ENCODE results near the gene ZNF580.

Gene ZNF580

DNA sequence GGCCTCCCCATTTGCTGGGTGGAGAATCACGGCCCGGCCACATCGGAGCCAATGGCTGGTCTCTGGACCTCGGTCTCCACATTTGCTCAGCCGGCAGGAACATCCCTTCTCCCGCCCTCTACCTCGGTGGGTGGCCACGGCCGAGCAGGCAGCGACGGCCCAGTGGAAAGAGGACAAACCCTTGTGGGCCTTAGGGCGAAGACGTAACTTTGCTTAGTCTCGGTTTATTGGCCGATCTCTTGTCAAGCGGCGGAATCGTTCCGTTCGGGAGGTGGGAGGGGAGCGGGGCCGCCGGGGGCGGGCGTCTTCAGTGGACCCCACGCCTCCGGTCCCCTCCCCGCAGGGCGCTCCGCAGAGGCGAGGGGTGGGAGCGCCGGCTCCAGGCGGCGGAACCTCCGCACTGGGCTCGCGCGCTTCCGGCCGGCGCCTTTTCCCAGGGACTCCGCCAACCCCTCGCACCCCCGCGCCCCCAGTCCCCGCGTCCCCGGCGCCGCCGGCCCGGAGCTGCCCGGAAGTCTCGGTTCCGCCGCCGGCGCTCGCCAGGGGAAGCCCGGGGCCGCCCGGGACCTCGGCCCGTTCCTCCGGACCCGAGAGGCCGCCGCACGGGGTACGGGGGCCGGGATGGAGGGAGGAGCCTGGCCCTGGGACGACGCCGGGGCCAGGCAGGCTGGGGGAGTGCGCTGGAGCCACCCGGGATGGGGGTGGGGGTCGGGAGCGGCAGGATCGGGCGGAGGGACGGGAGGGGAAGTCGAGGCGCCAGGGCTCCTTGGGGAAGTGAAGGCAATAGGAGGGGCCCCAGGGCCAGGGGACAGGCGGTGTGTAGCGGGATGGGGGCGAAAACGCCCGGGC lies at the start of gene ZNF580:
Gene ZNF580 (plus strand): TSS at position 426 of the 849 bp plus-strand sequence. CDS start 1,507 bp downstream, outside the sequence.
- Histone ChIP-seq H3K27me3 (ENCODE audit: control insufficient read depth, insufficient read depth, low read length) (no peaks in the 10 kb centered on the region), H3K36me3 (ENCODE audit: control insufficient read depth, insufficient read depth, low read length) (no peaks in the 10 kb centered on the region), H3K27ac (ENCODE audit: low read depth, low read length) (peak within 1 kb of the TSS; percentile 86), H3K9ac (ENCODE audit: low read length) (peak within 1 kb of the TSS; percentile 68), H3K4me3 (ENCODE audit: low read length) (peak within 1 kb of the TSS; percentile 92), H3K4me1 (ENCODE audit: control insufficient read depth, insufficient read depth, low read length) (peaks cover 27% of the 10 kb centered on the region)

- Histone ChIP-seq H3K27ac (ENCODE audit: low read depth, low read length) (no peak overlapping the region), H3K4me3 (ENCODE audit: low read length) (no peak overlapping the region), H3K4me1 (ENCODE audit: control insufficient read depth, insufficient read depth, low read length) (no peaks in the 10 kb centered on the region), H3K27me3 (ENCODE audit: control insufficient read depth, insufficient read depth, low read length) (no peaks in the 10 kb centered on the region), H3K9ac (ENCODE audit: low read length) (no peak overlapping the region), H3K36me3 (ENCODE audit: control insufficient read depth, insufficient read depth, low read length) (peaks cover 11% of the 10 kb centered on the region)
Measured at GRCh38 chr19:55591555-55591954, 49.2 kb upstream of the ZNF580 start.

GRCh38 chr19:55592391-55593090 lies 48.3 kb upstream of the ZNF580 start:
- Histone ChIP-seq H3K4me3 (ENCODE audit: low read length) (no peak overlapping the region), H3K27me3 (ENCODE audit: control insufficient read depth, insufficient read depth, low read length) (no peaks in the 10 kb centered on the region), H3K4me1 (ENCODE audit: control insufficient read depth, insufficient read depth, low read length) (no peaks in the 10 kb centered on the region), H3K9ac (ENCODE audit: low read length) (no peak overlapping the region), H3K27ac (ENCODE audit: low read depth, low read length) (no peak overlapping the region), H3K36me3 (ENCODE audit: control insufficient read depth, insufficient read depth, low read length) (peaks cover 11% of the 10 kb centered on the region)

- H3K36me3 ChIP-seq (ENCODE audit: control insufficient read depth, insufficient read depth, low read length): peaks cover 11% of the 10 kb centered on the region
- no peak overlapping the region for H3K4me3 ChIP-seq (ENCODE audit: low read length)
- H3K27ac ChIP-seq (ENCODE audit: low read depth, low read length): no peak overlapping the region
Measured at GRCh38 chr19:55593096-55593772, 47.6 kb upstream of the ZNF580 start.

GRCh38 chr19:55594996-55595545 lies 45.7 kb upstream of the ZNF580 start:
- H3K27ac ChIP-seq (ENCODE audit: low read depth, low read length): no peak overlapping the region
- H3K36me3 ChIP-seq (ENCODE audit: control insufficient read depth, insufficient read depth, low read length): peaks cover 11% of the 10 kb centered on the region
- H3K9ac ChIP-seq (ENCODE audit: low read length): no peak overlapping the region
- H3K4me3 ChIP-seq (ENCODE audit: low read length): no peak overlapping the region
- no peaks in the 10 kb centered on the region for H3K27me3 ChIP-seq (ENCODE audit: control insufficient read depth, insufficient read depth, low read length)
- H3K4me1 ChIP-seq (ENCODE audit: control insufficient read depth, insufficient read depth, low read length): no peaks in the 10 kb centered on the region

More at GRCh38 chr19:55593096-55593772, 47.6 kb upstream of the ZNF580 start:
- no peak overlapping the region for H3K9ac ChIP-seq (ENCODE audit: low read length)
- H3K4me1 ChIP-seq (ENCODE audit: control insufficient read depth, insufficient read depth, low read length): no peaks in the 10 kb centered on the region
- no peaks in the 10 kb centered on the region for H3K27me3 ChIP-seq (ENCODE audit: control insufficient read depth, insufficient read depth, low read length)

- no peak overlapping the region for H3K4me3 ChIP-seq (ENCODE audit: low read length)
- no peaks in the 10 kb centered on the region for H3K27me3 ChIP-seq (ENCODE audit: control insufficient read depth, insufficient read depth, low read length)
- no peak overlapping the region for H3K27ac ChIP-seq (ENCODE audit: low read depth, low read length)
- peaks cover 5% of the 10 kb centered on the region for H3K4me1 ChIP-seq (ENCODE audit: control insufficient read depth, insufficient read depth, low read length)
- no peak overlapping the region for H3K9ac ChIP-seq (ENCODE audit: low read length)
- peaks cover 11% of the 10 kb centered on the region for H3K36me3 ChIP-seq (ENCODE audit: control insufficient read depth, insufficient read depth, low read length)
Measured at GRCh38 chr19:55596304-55596703, 44.5 kb upstream of the ZNF580 start.

- no peak overlapping the region for H3K27ac ChIP-seq (ENCODE audit: low read depth, low read length)
Measured at GRCh38 chr19:55597501-55597921, 43.3 kb upstream of the ZNF580 start.

DNA sequence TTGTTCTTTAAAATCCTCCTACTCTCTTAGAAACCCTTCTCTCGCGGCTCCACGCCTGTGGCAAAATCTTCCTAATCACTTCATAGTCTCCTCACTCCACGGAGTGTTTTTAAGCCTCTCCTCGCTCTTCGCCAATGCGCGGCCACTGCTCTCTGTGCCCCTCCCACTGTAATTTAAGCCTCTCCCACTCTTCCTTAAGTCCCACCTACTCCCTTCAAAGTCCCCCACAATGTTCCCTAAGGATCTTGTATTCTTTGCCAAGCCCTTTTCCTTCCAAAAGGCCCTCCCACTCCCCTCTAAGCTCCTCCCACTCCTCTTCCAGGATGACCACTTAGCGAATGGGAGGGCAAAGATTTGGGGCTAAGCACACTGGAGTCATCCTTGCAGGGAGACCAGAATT lies 42.8 kb upstream of the ZNF580 start:
- Histone ChIP-seq H3K36me3 (ENCODE audit: control insufficient read depth, insufficient read depth, low read length) (peaks cover 11% of the 10 kb centered on the region), H3K4me3 (ENCODE audit: low read length) (no peak overlapping the region), H3K27me3 (ENCODE audit: control insufficient read depth, insufficient read depth, low read length) (no peaks in the 10 kb centered on the region), H3K27ac (ENCODE audit: low read depth, low read length) (no peak overlapping the region), H3K9ac (ENCODE audit: low read length) (no peak overlapping the region), H3K4me1 (ENCODE audit: control insufficient read depth, insufficient read depth, low read length) (peaks cover 5% of the 10 kb centered on the region)

More at GRCh38 chr19:55597501-55597921, 43.3 kb upstream of the ZNF580 start:
- peaks cover 5% of the 10 kb centered on the region for H3K4me1 ChIP-seq (ENCODE audit: control insufficient read depth, insufficient read depth, low read length)
- no peaks in the 10 kb centered on the region for H3K27me3 ChIP-seq (ENCODE audit: control insufficient read depth, insufficient read depth, low read length)
- H3K36me3 ChIP-seq (ENCODE audit: control insufficient read depth, insufficient read depth, low read length): peaks cover 11% of the 10 kb centered on the region
- no peak overlapping the region for H3K4me3 ChIP-seq (ENCODE audit: low read length)
- no peak overlapping the region for H3K9ac ChIP-seq (ENCODE audit: low read length)

- Histone ChIP-seq H3K36me3 (ENCODE audit: control insufficient read depth, insufficient read depth, low read length) (peaks cover 11% of the 10 kb centered on the region), H3K4me1 (ENCODE audit: control insufficient read depth, insufficient read depth, low read length) (peaks cover 5% of the 10 kb centered on the region), H3K4me3 (ENCODE audit: low read length) (peak overlapping the region; percentile 91), H3K9ac (ENCODE audit: low read length) (no peak overlapping the region), H3K27me3 (ENCODE audit: control insufficient read depth, insufficient read depth, low read length) (no peaks in the 10 kb centered on the region), H3K27ac (ENCODE audit: low read depth, low read length) (peak overlapping the region; percentile 100)
Measured at GRCh38 chr19:55598719-55599467, 41.9 kb upstream of the ZNF580 start.

GRCh38 chr19:55599468-55599841 lies 41.3 kb upstream of the ZNF580 start, which contains the start of gene FIZ1:
TSS of gene FIZ1 (minus strand) at chr19:55599517. CDS start at chr19:55597865, 1,652 bp downstream.
- H3K27ac ChIP-seq (ENCODE audit: low read depth, low read length): peak within 1 kb of the TSS; percentile 100
- peak within 1 kb of the TSS; percentile 91 for H3K4me3 ChIP-seq (ENCODE audit: low read length)
- peak within 1 kb of the TSS; percentile 93 for H3K9ac ChIP-seq (ENCODE audit: low read length)
- no peaks in the 10 kb centered on the region for H3K27me3 ChIP-seq (ENCODE audit: control insufficient read depth, insufficient read depth, low read length)
- H3K36me3 ChIP-seq (ENCODE audit: control insufficient read depth, insufficient read depth, low read length): peaks cover 11% of the 10 kb centered on the region
- peaks cover 5% of the 10 kb centered on the region for H3K4me1 ChIP-seq (ENCODE audit: control insufficient read depth, insufficient read depth, low read length)

DNA sequence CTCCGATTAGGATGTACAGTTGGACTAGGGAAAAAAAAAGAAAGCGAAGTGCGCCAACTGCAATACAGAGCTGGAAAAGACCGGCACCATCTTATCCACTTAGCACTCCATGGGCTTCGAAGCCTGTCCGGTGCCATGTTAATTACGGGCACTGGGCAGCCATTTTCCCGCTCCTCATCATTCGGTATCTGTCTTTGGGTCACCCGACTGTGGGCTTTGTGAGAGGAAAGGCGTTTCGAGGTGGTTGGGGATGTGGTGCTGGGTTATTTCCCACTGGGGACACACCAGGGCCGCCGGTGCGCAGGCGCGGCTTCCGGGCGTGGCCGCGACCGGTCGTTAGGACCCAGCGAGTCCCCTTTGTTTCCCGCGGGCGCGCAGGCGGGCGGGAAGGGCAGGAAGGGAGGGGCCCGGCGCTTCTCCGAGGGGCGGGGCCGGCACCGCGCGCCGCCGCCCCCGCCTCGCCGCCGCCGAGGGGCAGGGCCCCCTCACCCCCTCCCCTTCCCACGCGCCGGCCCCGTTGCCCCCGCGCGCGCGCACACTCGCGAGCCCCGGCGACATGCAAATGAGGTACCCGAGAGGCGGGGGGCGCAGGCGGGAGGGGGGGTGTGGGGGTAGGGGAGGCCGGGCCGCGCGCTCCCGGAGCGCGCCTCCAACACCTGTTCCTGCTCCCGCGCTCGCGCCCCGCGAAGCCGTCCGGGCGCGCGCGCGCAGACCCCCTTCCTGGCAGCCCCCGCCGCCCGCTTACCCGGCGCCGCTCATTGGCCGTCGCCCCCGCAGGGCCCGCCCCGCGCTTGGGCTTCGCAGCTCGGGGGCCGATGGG lies 40.8 kb upstream of the ZNF580 start, which contains the start of gene ZNF524:
Gene ZNF524 (plus strand): TSS at position 447 of the 820 bp plus-strand sequence. CDS start 1,825 bp downstream, outside the sequence.
- Histone ChIP-seq H3K27ac (ENCODE audit: low read depth, low read length) (peak within 1 kb of the TSS; percentile 100), H3K4me1 (ENCODE audit: control insufficient read depth, insufficient read depth, low read length) (peaks cover 9% of the 10 kb centered on the region), H3K9ac (ENCODE audit: low read length) (peak within 1 kb of the TSS; percentile 93), H3K27me3 (ENCODE audit: control insufficient read depth, insufficient read depth, low read length) (no peaks in the 10 kb centered on the region), H3K4me3 (ENCODE audit: low read length) (peak within 1 kb of the TSS; percentile 91), H3K36me3 (ENCODE audit: control insufficient read depth, insufficient read depth, low read length) (peaks cover 11% of the 10 kb centered on the region)

All from rectal smooth muscle tissue (tissue), 1 donor.